PC-9 (cell line): ENCODE measurements around the gene B4GALT3. TPM values are rescaled to one million over a fixed set of nuclear protein-coding genes. Genes with fewer than 3 reads are reported as not detected.

Experiments used
- BruUV-seq: library from RNA; stranded (reverse); fragments of 400-500 nt; replicated peaks from 2 replicates; lab custom pipeline; 2021; lab: Mats Ljungman, UMichigan
- CTCF ChIA-PET: fragments of 300-600 bp; sonication (Branson Sonifier 250); formaldehyde crosslinking; loops from one replicate; lab custom pipeline; 2022; ENCODE audit warnings: antibody characterized with exemption; lab: Charles Lee
- POLR2A ChIA-PET: fragments of 300-600 bp; sonication (Branson Sonifier 250); formaldehyde crosslinking; loops from one replicate; lab custom pipeline; 2022; ENCODE audit warnings: antibody characterized with exemption; ENCODE audit not compliant: unreplicated experiment; lab: Charles Lee
- DNase-seq, 2 experiments: peaks; one replicate each; pipeline versions ENCODE4 v3.0.0 to v3.0.0-alpha.2; 2015 to 2022; ENCODE audit warnings: mixed read lengths in 1 of 2
- H2AFZ ChIP-seq: fragments of 200-600 bp; sonication (generic); 2 replicates; pipeline ENCODE4 v1.8.1; 2017; ENCODE audit warnings: antibody characterized with exemption
- H3F3A ChIP-seq: fragments of 200-600 bp; sonication (generic); 2 replicates; pipeline ENCODE4 v1.8.1; 2017; ENCODE audit warnings: antibody characterized with exemption, mild to moderate bottlenecking, low read depth; ENCODE audit not compliant: insufficient read depth
- H3K27ac ChIP-seq: fragments of 200-600 bp; sonication (generic); 2 replicates; pipeline ENCODE4 v1.6.1; 2016; ENCODE audit warnings: mixed run types
- H3K27me3 ChIP-seq: fragments of 200-600 bp; sonication (generic); 2 replicates; pipeline ENCODE4 v1.6.1; 2016; ENCODE audit warnings: low read depth, mixed run types; ENCODE audit not compliant: insufficient read depth
- H3K36me3 ChIP-seq: fragments of 200-600 bp; sonication (generic); 2 replicates; pipeline ENCODE4 v1.6.1; 2016; ENCODE audit warnings: low read depth, mixed run types
- H3K4me1 ChIP-seq: fragments of 200-600 bp; sonication (generic); replicated peaks from 2 replicates; pipeline ENCODE4 v1.6.1; 2016; ENCODE audit warnings: mixed run types; ENCODE audit not compliant: insufficient read depth
- H3K4me2 ChIP-seq: fragments of 200-600 bp; sonication (generic); 2 replicates; pipeline ENCODE4 v1.6.1; 2017; ENCODE audit warnings: mixed run types
- H3K4me3 ChIP-seq: fragments of 200-600 bp; sonication (generic); 2 replicates; pipeline ENCODE4 v1.6.1; 2016; ENCODE audit warnings: mixed run types
- H3K79me2 ChIP-seq: fragments of 200-600 bp; sonication (generic); 2 replicates; pipeline ENCODE4 v1.6.1; 2017; ENCODE audit warnings: low read depth, mixed run types
- H3K9me2 ChIP-seq: fragments of 200-600 bp; sonication (generic); 2 replicates; pipeline ENCODE4 v1.8.1; 2017; ENCODE audit warnings: mild to moderate bottlenecking; ENCODE audit not compliant: insufficient read depth
- H3K9me3 ChIP-seq: fragments of 200-600 bp; sonication (generic); 2 replicates; pipeline ENCODE4 v1.8.1; 2016; ENCODE audit warnings: low read depth; ENCODE audit not compliant: insufficient read depth
- H4K20me1 ChIP-seq: fragments of 200-600 bp; sonication (generic); 2 replicates; pipeline ENCODE4 v1.8.1; 2017; ENCODE audit not compliant: insufficient read depth
- CTCF ChIP-seq: fragments of 200-600 bp; sonication (generic); conservative IDR thresholded peaks from 2 replicates; pipeline ENCODE4 v1.6.1; 2017; ENCODE audit warnings: mixed run types, antibody characterized with exemption, mild to moderate bottlenecking, moderate library complexity
- EZH2 ChIP-seq: fragments of 200-600 bp; sonication (generic); IDR thresholded peaks from 2 replicates; pipeline ENCODE4 v1.8.0; 2017; ENCODE audit warnings: antibody characterized with exemption, low read depth
- intact Hi-C: fragments of 100-400 bp; cut with micrococcal nuclease; formaldehyde crosslinking; loops from one replicate; pipeline ENCODE4 v1.10.0; 2022; ENCODE audit not compliant: unreplicated experiment
- total RNA-seq: library from RNA; stranded (reverse); gene quantifications from 2 replicates; pipeline ENCODE4 v1.2.3, GENCODE V29; 2021

The B4GALT3 gene
- total RNA-seq, 1 experiment from 2014 or later, result 35.5 TPM

- intact Hi-C loops, result no loop called here
- no peak for DNase-seq
- no peaks in the 10 kb centered on the region for H3K9me3 ChIP-seq
- no peaks in the 10 kb centered on the region for H3K27me3 ChIP-seq
- no peaks in the 10 kb centered on the region for H3K9me2 ChIP-seq
- no peaks in the 10 kb centered on the region for H4K20me1 ChIP-seq
- no peak overlapping the region for H3K27ac ChIP-seq
- BruUV-seq, result no TSS peak
- no peak overlapping the region for H3K4me2 ChIP-seq
- no peaks in the 10 kb centered on the region for H3K36me3 ChIP-seq
- no peak overlapping the region for H2AFZ ChIP-seq
- ChIA-PET POLR2A (no interaction called here), CTCF (no interaction called here)
- no peaks in the 10 kb centered on the region for H3K79me2 ChIP-seq
- H3K4me1 ChIP-seq, result peaks cover 7% of the 10 kb centered on the region
- peaks cover 5% of the 10 kb centered on the region; the same call in 1 of the 2 replicates for H3F3A ChIP-seq
- no peak overlapping the region for H3K4me3 ChIP-seq
- TF ChIP-seq CTCF (no peak), EZH2 (no peak)
Observed at GRCh38 chr1:161196111-161196510, 18.8 kb upstream of the B4GALT3 start.

- peaks cover 5% of the 10 kb centered on the region; the same call in 1 of the 2 replicates for H3F3A ChIP-seq
- no peak overlapping the region for H2AFZ ChIP-seq
- no peak overlapping the region for H3K27ac ChIP-seq
- no TSS peak for BruUV-seq
- no peaks in the 10 kb centered on the region for H3K9me3 ChIP-seq
- no peak overlapping the region for H3K4me2 ChIP-seq
- no peaks in the 10 kb centered on the region for H3K27me3 ChIP-seq
- ChIA-PET POLR2A (interaction anchor here (0.6 kb wide), 1 partner anchor 1373 kb away, joined by 6 read pairs; no protein-coding TSS in a partner anchor), CTCF (no interaction called here)
- TF ChIP-seq EZH2 (no peak), CTCF (no peak)
- no peaks in the 10 kb centered on the region for H3K9me2 ChIP-seq
- H3K36me3 ChIP-seq, result no peaks in the 10 kb centered on the region
- DNase-seq, result no peak
- intact Hi-C loops, result no loop called here
- H4K20me1 ChIP-seq, result no peaks in the 10 kb centered on the region
- peaks cover 4% of the 10 kb centered on the region; the same call in 1 of the 2 replicates for H3K4me1 ChIP-seq
- H3K79me2 ChIP-seq, result no peaks in the 10 kb centered on the region
- no peak overlapping the region for H3K4me3 ChIP-seq
Observed at GRCh38 chr1:161195171-161195570, 17.9 kb upstream of the B4GALT3 start.

- no peak for DNase-seq
- Histone ChIP-seq H3K4me1 (peaks cover 4% of the 10 kb centered on the region; the same call in 1 of the 2 replicates), H3K4me2 (no peak overlapping the region), H3K36me3 (no peaks in the 10 kb centered on the region), H4K20me1 (no peaks in the 10 kb centered on the region), H3K27me3 (no peaks in the 10 kb centered on the region), H3K4me3 (no peak overlapping the region), H3K9me2 (no peaks in the 10 kb centered on the region), H3K9me3 (no peaks in the 10 kb centered on the region), H3K27ac (no peak overlapping the region), H3K79me2 (no peaks in the 10 kb centered on the region), H3F3A (peaks cover 2% of the 10 kb centered on the region; the same call in 1 of the 2 replicates), H2AFZ (no peak overlapping the region)
- intact Hi-C loops, result no loop called here
- no peak for TF ChIP-seq EZH2
- no peak for TF ChIP-seq CTCF
- ChIA-PET CTCF (interaction anchor here (0.5 to 1.2 kb wide), 2 partner anchors 32 to 1581 kb away, joined by 3 to 4 read pairs; partner anchors contain the start of gene TOMM40L), POLR2A (no interaction called here)
- no TSS peak for BruUV-seq
Observed at GRCh38 chr1:161193561-161194235, 16.4 kb upstream of the B4GALT3 start.
